Measurements from ENCODE around the gene HHAT.

Gene HHAT

GRCh38 chr1:210361665-210362064, 33.0 kb downstream of the HHAT start:
- DNase-seq, result no peak

- no peak for DNase-seq
Observed at GRCh38 chr1:210362526-210362925, 33.8 kb downstream of the HHAT start.

GRCh38 chr1:210363119-210363518, 34.4 kb downstream of the HHAT start:
- DNase-seq, result no peak

GRCh38 chr1:210364479-210364878, 35.8 kb downstream of the HHAT start:
- no peak for DNase-seq

GRCh38 chr1:210366767-210367166, 38.1 kb downstream of the HHAT start:
- no peak for DNase-seq

- DNase-seq, result no peak
Observed at GRCh38 chr1:210367566-210367965, 38.9 kb downstream of the HHAT start.

GRCh38 chr1:210369425-210369824, 40.7 kb downstream of the HHAT start:
- DNase-seq, result no peak

- no peak for DNase-seq
Observed at GRCh38 chr1:210371916-210372315, 43.2 kb downstream of the HHAT start.

GRCh38 chr1:210372491-210372890, 43.8 kb downstream of the HHAT start:
- no peak for DNase-seq

- DNase-seq, result peak; percentile 10
Observed at GRCh38 chr1:210372931-210373627, 44.4 kb downstream of the HHAT start.

- DNase-seq, result no peak
Observed at GRCh38 chr1:210373628-210373877, 44.9 kb downstream of the HHAT start.

- DNase-seq, result peak; percentile 68
Observed at GRCh38 chr1:210373878-210374599, 45.3 kb downstream of the HHAT start.

GRCh38 chr1:210374600-210374953, 45.9 kb downstream of the HHAT start:
- DNase-seq, result no peak

GRCh38 chr1:210376836-210377372, 48.2 kb downstream of the HHAT start:
- no peak for DNase-seq

GRCh38 chr1:210377731-210378333, 49.1 kb downstream of the HHAT start:
- no peak for DNase-seq

GRCh38 chr1:210378736-210379135, 50.0 kb downstream of the HHAT start:
- DNase-seq, result no peak

GRCh38 chr1:210381934-210382333, 53.2 kb downstream of the HHAT start:
- no peak for DNase-seq

- DNase-seq, result no peak
Observed at GRCh38 chr1:210384625-210385024, 55.9 kb downstream of the HHAT start.

- no peak for DNase-seq
Observed at GRCh38 chr1:210385228-210385627, 56.5 kb downstream of the HHAT start.

GRCh38 chr1:210394281-210394821, 65.6 kb downstream of the HHAT start:
- DNase-seq, result no peak

GRCh38 chr1:210396541-210396940, 67.8 kb downstream of the HHAT start:
- no peak for DNase-seq

- DNase-seq, result no peak
Observed at GRCh38 chr1:210397252-210397651, 68.5 kb downstream of the HHAT start.

GRCh38 chr1:210397681-210398080, 69.0 kb downstream of the HHAT start:
- DNase-seq, result no peak

- DNase-seq, result no peak
Observed at GRCh38 chr1:210398466-210398865, 69.8 kb downstream of the HHAT start.
